CD1c-positive myeloid dendritic cell (primary cell): ENCODE measurements around the gene KIZ.
"Not testable (repeated sequence)": the region's sequence is repeated elsewhere in the genome, so short reads cannot be mapped to it uniquely, and the experiment has no call there.

Experiments used
- DNase-seq: peaks from one replicate; pipeline ENCODE4 v3.0.0-alpha.2; 2016; ENCODE audit errors: extremely low spot score

KIZ gene

GRCh38 chr20:21229163-21229562, 103.3 kb downstream of the KIZ start:
- DNase-seq: no peak

- no peak for DNase-seq
Observed at GRCh38 chr20:21230220-21230619, 104.3 kb downstream of the KIZ start.

- no peak for DNase-seq
Observed at GRCh38 chr20:21230686-21231085, 104.8 kb downstream of the KIZ start.

- no peak for DNase-seq
Observed at GRCh38 chr20:21232546-21233280, 106.8 kb downstream of the KIZ start.

- no peak for DNase-seq
Observed at GRCh38 chr20:21234324-21234723, 108.4 kb downstream of the KIZ start.

GRCh38 chr20:21234806-21235483, 109.1 kb downstream of the KIZ start:
- DNase-seq: no peak

GRCh38 chr20:21235484-21236445, 109.9 kb downstream of the KIZ start:
- peak; percentile 82 for DNase-seq

- DNase-seq: no peak
Observed at GRCh38 chr20:21237956-21238799, 112.3 kb downstream of the KIZ start.

GRCh38 chr20:21238818-21239536, 113.1 kb downstream of the KIZ start:
- DNase-seq: no peak

GRCh38 chr20:21240394-21240793, 114.5 kb downstream of the KIZ start:
- DNase-seq: no peak

- DNase-seq: no peak
Observed at GRCh38 chr20:21241406-21241805, 115.5 kb downstream of the KIZ start.

GRCh38 chr20:21243811-21244210, 117.9 kb downstream of the KIZ start:
- no peak for DNase-seq

- DNase-seq: no peak
Observed at GRCh38 chr20:21244808-21245207, 118.9 kb downstream of the KIZ start.

- no peak for DNase-seq
Observed at GRCh38 chr20:21246161-21246560, 120.3 kb downstream of the KIZ start.

GRCh38 chr20:21247603-21248095, 121.8 kb downstream of the KIZ start:
- not testable (repeated sequence) for DNase-seq

GRCh38 chr20:21251278-21251677, 125.4 kb downstream of the KIZ start:
- peak; percentile 3 for DNase-seq

GRCh38 chr20:21257192-21257591, 131.3 kb downstream of the KIZ start:
- DNase-seq: no peak

GRCh38 chr20:21258411-21258810, 132.5 kb downstream of the KIZ start:
- no peak for DNase-seq

GRCh38 chr20:21259346-21259745, 133.5 kb downstream of the KIZ start:
- no peak for DNase-seq

GRCh38 chr20:21262812-21263211, 136.9 kb downstream of the KIZ start:
- DNase-seq: peak; percentile 41
